Liver (tissue), 9 donors: ENCODE results near the gene INPP5A. TPM values are rescaled to one million over a fixed set of nuclear protein-coding genes. Genes with fewer than 3 reads are reported as not detected.

ENCODE experiments used
- DNase-seq: peaks from one replicate; pipeline ENCODE4 v3.0.0-alpha.2; 2017; ENCODE audit warnings: low spot score
- H3K27ac ChIP-seq, 2 donors: one replicate each; pipeline ENCODE4 v1.7.0; 2013; ENCODE audit warnings: inconsistent platforms in 2 of 2, low read length in 2 of 2, control low read depth in 1 of 2, low read depth in 1 of 2, mild to moderate bottlenecking in 1 of 2
- H3K27me3 ChIP-seq, 4 donors: one replicate each; pipeline versions ENCODE4 v1.6.1 to v1.7.0; 2013; ENCODE audit warnings: low read length in 3 of 4, inconsistent platforms in 1 of 4, mild to moderate bottlenecking in 1 of 4, moderate library complexity in 1 of 4; ENCODE audit not compliant: control insufficient read depth in 4 of 4, insufficient read depth in 4 of 4
- H3K36me3 ChIP-seq, 4 donors: one replicate each; pipeline versions ENCODE4 v1.6.1 to v1.7.0; 2013; ENCODE audit warnings: low read length in 3 of 4, mild to moderate bottlenecking in 3 of 4, low read depth in 1 of 4, moderate library complexity in 1 of 4; ENCODE audit not compliant: control insufficient read depth in 4 of 4, insufficient read depth in 3 of 4
- H3K4me1 ChIP-seq, 4 donors: one replicate each; pipeline versions ENCODE4 v1.6.1 to v1.7.0; 2013; ENCODE audit warnings: low read length in 3 of 4, mild to moderate bottlenecking in 3 of 4, moderate library complexity in 1 of 4; ENCODE audit not compliant: control insufficient read depth in 4 of 4, insufficient read depth in 4 of 4
- H3K4me3 ChIP-seq, 3 donors: one replicate each; pipeline versions ENCODE4 v1.6.1 to v1.7.0; 2013; ENCODE audit warnings: low read length in 3 of 3, control low read depth in 1 of 3, low read depth in 1 of 3, mild to moderate bottlenecking in 1 of 3
- H3K9ac ChIP-seq, 2 donors: one replicate each; pipeline ENCODE4 v1.7.0; 2013; ENCODE audit warnings: low read length in 2 of 2, mild to moderate bottlenecking in 2 of 2, moderate library complexity in 2 of 2, control low read depth in 1 of 2, low read depth in 1 of 2
- H3K9me3 ChIP-seq, 4 donors: one replicate each; pipeline versions ENCODE4 v1.6.1 to v1.7.0; 2013; ENCODE audit warnings: low read length in 3 of 4; ENCODE audit not compliant: control insufficient read depth in 4 of 4
- CTCF ChIP-seq: fragments of 150-350 bp; IDR thresholded peaks from 2 replicates; pipeline ENCODE4 v1.5.1; 2017; ENCODE audit warnings: improper control_type of control experiment, low read depth, low read length; ENCODE audit not compliant: missing input control
- EGR1 ChIP-seq, 2 donors: IDR thresholded peaks; 2 replicates each; pipeline ENCODE4 v1.6.1; 2016 to 2018; ENCODE audit warnings: antibody characterized with exemption in 2 of 2, low read depth in 2 of 2
- FOXA1 ChIP-seq: IDR thresholded peaks from 2 replicates; pipeline ENCODE4 v1.6.1; 2016; ENCODE audit warnings: antibody characterized with exemption
- FOXA2 ChIP-seq: IDR thresholded peaks from 2 replicates; pipeline ENCODE4 v1.6.1; 2016; ENCODE audit warnings: antibody characterized with exemption
- GABPA ChIP-seq, 2 donors: IDR thresholded peaks in 1 of 2; conservative IDR thresholded peaks in 1 of 2; 2 replicates each; pipeline ENCODE4 v1.6.1; 2016; ENCODE audit warnings: antibody characterized with exemption in 2 of 2, mild to moderate bottlenecking in 1 of 2, moderate library complexity in 1 of 2
- HNF4A ChIP-seq, 2 donors: conservative IDR thresholded peaks; 2 replicates each; pipeline ENCODE4 v1.6.1; 2016; ENCODE audit warnings: antibody characterized with exemption in 2 of 2, mild to moderate bottlenecking in 2 of 2
- HNF4G ChIP-seq: IDR thresholded peaks from 2 replicates; pipeline ENCODE4 v1.6.1; 2016; ENCODE audit warnings: antibody characterized with exemption
- MAX ChIP-seq: IDR thresholded peaks from 2 replicates; pipeline ENCODE4 v1.6.1; 2016; ENCODE audit warnings: antibody characterized with exemption
- NR2F2 ChIP-seq: IDR thresholded peaks from 2 replicates; pipeline ENCODE4 v1.6.1; 2016; ENCODE audit warnings: antibody characterized with exemption
- RAD21 ChIP-seq, 2 donors: IDR thresholded peaks; 2 replicates each; pipeline ENCODE4 v1.6.1; 2016; ENCODE audit warnings: antibody characterized with exemption in 2 of 2, mild to moderate bottlenecking in 2 of 2
- RXRA ChIP-seq, 2 donors: IDR thresholded peaks; 2 replicates each; pipeline ENCODE4 v1.6.1; 2017 to 2018; ENCODE audit warnings: antibody characterized with exemption in 2 of 2, mild to moderate bottlenecking in 1 of 2
- SP1 ChIP-seq: IDR thresholded peaks from 2 replicates; pipeline ENCODE4 v1.6.1; 2018; ENCODE audit warnings: antibody characterized with exemption, mild to moderate bottlenecking
- TAF1 ChIP-seq: conservative IDR thresholded peaks from 2 replicates; pipeline ENCODE4 v1.6.1; 2016; ENCODE audit warnings: antibody characterized with exemption, mild to moderate bottlenecking
- YY1 ChIP-seq: IDR thresholded peaks from 2 replicates; pipeline ENCODE4 v1.6.1; 2016; ENCODE audit warnings: antibody characterized with exemption, mild to moderate bottlenecking
- ZBTB33 ChIP-seq: IDR thresholded peaks from 2 replicates; pipeline ENCODE4 v1.6.1; 2016; ENCODE audit warnings: antibody characterized with exemption
- WGBS: extraction: QIAGEN DNeasy Blood & Tissue Kit; methylation state at CpG from one replicate; pipeline ENCODE4 v1.1.7; 2013; 5-methylcytosine and 5-hydroxymethylcytosine counted together
- polyA plus RNA-seq, 2 donors: library from polyadenylated mRNA; stranded (reverse) in 1 of 2; unstranded in 1 of 2; fragments of 200-250 nt in 1 of 2; fragments of >200 nt in 1 of 2; fragmentation: Nextera tagmentation in 1 of 2; extraction: Ambion mirVana in 1 of 2; gene quantifications; one replicate each; pipeline versions ENCODE4 v1.2.1 to v1.2.3, GENCODE V29; 2013 to 2015
- total RNA-seq, 2 donors: library from RNA; depleted of rRNA; stranded (reverse); fragments of >200 nt; gene quantifications; one replicate each; pipeline ENCODE4 v1.2.3, GENCODE V29; 2014
- TF ChIP-seq, protein P1 (sequence below): IDR thresholded peaks from 2 replicates; pipeline ENCODE4 v1.6.1; 2016; ENCODE audit warnings: antibody characterized with exemption
- TF ChIP-seq, protein P2 (sequence below): IDR thresholded peaks from 2 replicates; pipeline ENCODE4 v1.6.1; 2016; ENCODE audit warnings: antibody characterized with exemption, mild to moderate bottlenecking
- donor health status: healthy.
- donor health status: healthy.
- donor health status: healthy.
- donor health status: healthy.
- donor health status: healthy.

The INPP5A gene
- total and polyA plus RNA-seq, 4 donors, result 4.3 to 26.5 (median 10.9) TPM

DNA sequence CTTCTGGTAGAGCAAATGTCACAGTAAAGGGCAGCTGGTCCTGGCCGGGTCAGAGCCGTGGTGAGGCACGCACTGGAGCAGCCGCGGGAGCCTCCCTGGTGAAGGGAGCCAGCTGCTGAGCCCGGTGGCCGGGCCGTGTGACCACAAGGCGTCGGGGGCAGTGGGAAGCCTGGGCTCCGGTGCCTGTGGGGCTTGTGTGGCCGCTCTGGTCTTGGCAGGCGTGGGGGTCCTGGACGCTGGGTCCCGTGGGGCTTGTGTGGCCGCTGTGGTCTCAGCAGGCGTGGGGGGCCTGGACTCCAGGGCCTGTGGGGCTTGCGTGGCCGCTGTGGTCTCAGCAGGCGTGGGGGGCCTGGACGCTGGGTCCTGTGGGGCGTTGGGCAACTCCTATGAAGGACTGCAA, 191.2 kb downstream of the INPP5A start:
- H3K4me1 ChIP-seq, result no peaks in the 10 kb centered on the region
- H3K36me3 ChIP-seq, result peaks cover 2 to 36% (median 9%) of the 10 kb centered on the region in 4 donors
- H3K27me3 ChIP-seq, result no peaks in the 10 kb centered on the region
- no peak overlapping the region for H3K4me3 ChIP-seq
- no peak for DNase-seq
- H3K9me3 ChIP-seq, result no peaks in the 10 kb centered on the region
- H3K27ac ChIP-seq, result no peak overlapping the region
- WGBS, result 97% methylated on average over 22 of the region's 22 CpGs
- no peak for TF ChIP-seq MAX
- no peak for TF ChIP-seq HNF4G
- TF ChIP-seq, protein P1, sequence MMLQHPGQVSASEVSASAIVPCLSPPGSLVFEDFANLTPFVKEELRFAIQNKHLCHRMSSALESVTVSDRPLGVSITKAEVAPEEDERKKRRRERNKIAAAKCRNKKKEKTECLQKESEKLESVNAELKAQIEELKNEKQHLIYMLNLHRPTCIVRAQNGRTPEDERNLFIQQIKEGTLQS, result no peak
- TF ChIP-seq NR2F2, result no peak
- no peak for TF ChIP-seq CTCF
- TF ChIP-seq GABPA (IDR thresholded peaks at IDR 0.05 in 1 of 2, conservative IDR thresholded peaks at IDR 0.05 in 1 of 2), result no peak
- TF ChIP-seq EGR1 (IDR thresholded peaks at IDR 0.05; ENCODE audit: low read depth in 2 of 2), result no peak
- no peak for TF ChIP-seq TAF1
- TF ChIP-seq SP1, result no peak
- no peak for TF ChIP-seq ZBTB33
- TF ChIP-seq YY1, result no peak
- TF ChIP-seq RAD21 (IDR thresholded peaks at IDR 0.05), result no peak
- no peak overlapping the region for H3K9ac ChIP-seq

DNA sequence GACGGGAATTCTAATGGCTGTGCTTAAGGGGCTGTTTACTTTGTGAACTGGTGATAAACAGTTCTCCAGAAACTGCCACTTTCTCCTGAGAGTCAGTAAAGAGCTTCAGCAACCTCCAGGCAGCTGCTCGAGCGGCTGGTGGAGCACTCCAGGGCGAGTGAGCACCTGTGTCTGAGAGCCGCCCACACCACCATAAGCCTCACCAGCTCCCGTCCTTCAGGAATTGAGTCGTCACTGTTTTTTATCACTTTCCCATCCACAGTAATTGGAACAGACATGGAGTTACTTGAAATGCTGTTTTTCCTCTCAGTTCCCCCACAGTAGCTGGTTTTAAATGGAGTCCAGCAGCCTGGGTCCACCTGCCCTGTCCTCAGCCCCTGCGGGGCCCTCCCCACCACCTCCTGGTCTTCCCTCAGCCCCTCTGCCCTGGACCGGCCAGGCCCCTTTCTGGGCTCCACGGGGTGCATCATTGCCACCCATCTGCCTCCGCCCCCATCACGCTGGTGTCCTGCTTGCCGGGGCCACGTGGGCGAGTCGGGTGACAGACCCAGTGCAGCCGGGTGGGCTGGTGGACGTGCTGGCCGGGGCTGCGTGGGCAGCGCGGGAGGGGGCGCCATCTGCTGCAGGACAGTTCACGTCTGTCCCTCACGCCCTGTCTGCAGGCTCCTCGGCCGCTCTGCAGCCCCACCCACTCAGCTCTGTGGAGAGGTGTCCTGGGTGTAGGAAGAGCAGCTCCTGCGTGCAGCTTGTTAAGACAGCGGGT, 192.4 kb downstream of the INPP5A start:
- H3K27ac ChIP-seq, result no peak overlapping the region
- no peaks in the 10 kb centered on the region for H3K4me1 ChIP-seq
- TF ChIP-seq, protein P2, sequence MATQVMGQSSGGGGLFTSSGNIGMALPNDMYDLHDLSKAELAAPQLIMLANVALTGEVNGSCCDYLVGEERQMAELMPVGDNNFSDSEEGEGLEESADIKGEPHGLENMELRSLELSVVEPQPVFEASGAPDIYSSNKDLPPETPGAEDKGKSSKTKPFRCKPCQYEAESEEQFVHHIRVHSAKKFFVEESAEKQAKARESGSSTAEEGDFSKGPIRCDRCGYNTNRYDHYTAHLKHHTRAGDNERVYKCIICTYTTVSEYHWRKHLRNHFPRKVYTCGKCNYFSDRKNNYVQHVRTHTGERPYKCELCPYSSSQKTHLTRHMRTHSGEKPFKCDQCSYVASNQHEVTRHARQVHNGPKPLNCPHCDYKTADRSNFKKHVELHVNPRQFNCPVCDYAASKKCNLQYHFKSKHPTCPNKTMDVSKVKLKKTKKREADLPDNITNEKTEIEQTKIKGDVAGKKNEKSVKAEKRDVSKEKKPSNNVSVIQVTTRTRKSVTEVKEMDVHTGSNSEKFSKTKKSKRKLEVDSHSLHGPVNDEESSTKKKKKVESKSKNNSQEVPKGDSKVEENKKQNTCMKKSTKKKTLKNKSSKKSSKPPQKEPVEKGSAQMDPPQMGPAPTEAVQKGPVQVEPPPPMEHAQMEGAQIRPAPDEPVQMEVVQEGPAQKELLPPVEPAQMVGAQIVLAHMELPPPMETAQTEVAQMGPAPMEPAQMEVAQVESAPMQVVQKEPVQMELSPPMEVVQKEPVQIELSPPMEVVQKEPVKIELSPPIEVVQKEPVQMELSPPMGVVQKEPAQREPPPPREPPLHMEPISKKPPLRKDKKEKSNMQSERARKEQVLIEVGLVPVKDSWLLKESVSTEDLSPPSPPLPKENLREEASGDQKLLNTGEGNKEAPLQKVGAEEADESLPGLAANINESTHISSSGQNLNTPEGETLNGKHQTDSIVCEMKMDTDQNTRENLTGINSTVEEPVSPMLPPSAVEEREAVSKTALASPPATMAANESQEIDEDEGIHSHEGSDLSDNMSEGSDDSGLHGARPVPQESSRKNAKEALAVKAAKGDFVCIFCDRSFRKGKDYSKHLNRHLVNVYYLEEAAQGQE, result no peak
- TF ChIP-seq EGR1 (IDR thresholded peaks at IDR 0.05; ENCODE audit: low read depth in 2 of 2) (no peak), FOXA1 (no peak), MAX (no peak), TAF1 (no peak), SP1 (no peak), CTCF (no peak), RXRA (IDR thresholded peaks at IDR 0.05) (no peak), YY1 (no peak), ZBTB33 (no peak), HNF4A (conservative IDR thresholded peaks at IDR 0.05) (no peak), FOXA2 (no peak)
- TF ChIP-seq, protein P1, result no peak
- DNase-seq, result no peak
- no peak overlapping the region for H3K4me3 ChIP-seq
- no peaks in the 10 kb centered on the region for H3K27me3 ChIP-seq
- peaks cover 4 to 37% (median 11%) of the 10 kb centered on the region in 4 donors for H3K36me3 ChIP-seq
- H3K9me3 ChIP-seq, result no peaks in the 10 kb centered on the region
- H3K9ac ChIP-seq, result no peak overlapping the region
- WGBS, result 93% methylated on average over 29 of the region's 29 CpGs
